ENCODE results near the gene HCN2.
A peak's percentile ranks its signal among the peaks of the same experiment; 100 is the strongest.

Gene HCN2

DNA sequence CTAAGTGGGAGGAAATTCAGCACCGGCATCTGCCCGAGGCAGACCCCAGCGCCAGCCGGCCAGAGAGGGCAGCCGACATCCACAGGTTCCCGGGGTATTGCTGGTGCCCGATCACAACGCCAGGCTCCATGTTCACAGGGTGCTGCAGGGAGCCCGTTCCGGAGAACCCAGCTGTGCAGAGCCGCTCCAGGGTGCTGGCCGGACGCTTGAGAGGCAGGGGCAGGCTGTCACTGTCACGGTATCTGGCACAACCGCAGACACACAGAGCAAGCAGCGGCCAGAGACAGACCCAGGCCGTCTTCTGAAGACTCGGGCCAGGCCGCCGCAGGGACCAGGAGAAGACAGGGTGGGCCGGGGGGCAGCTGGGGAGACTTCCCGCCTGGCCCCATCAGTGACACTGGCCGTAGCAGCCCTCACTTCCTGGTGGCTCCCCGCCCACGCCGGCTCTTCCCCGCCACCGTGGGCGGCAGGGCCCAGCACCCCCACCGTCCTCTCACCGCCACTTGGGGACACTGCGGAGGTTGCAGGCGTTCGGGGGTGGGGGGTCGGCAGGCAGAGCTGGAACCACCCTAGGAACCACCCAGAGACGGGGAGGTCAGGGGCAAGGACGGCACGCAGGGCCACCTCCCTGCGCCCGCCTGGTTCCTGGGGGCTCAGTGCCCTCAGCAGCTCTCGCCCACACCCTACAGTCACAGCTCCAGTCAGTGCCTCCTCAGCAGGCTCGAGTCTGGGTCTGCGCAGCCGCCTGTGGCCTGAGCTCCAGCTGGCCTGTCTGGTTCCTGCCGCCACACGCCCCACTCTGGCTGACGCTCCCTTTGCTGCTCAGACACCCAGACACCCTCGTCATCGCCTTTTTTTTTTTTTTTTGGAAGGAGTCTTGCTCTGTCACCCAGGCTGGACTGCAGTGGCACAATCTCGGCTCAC, 69.5 kb downstream of the HCN2 start:
- no peak for DNase-seq

- no peak for DNase-seq
Measured at GRCh38 chr19:660793-661426, 71.2 kb downstream of the HCN2 start.

DNA sequence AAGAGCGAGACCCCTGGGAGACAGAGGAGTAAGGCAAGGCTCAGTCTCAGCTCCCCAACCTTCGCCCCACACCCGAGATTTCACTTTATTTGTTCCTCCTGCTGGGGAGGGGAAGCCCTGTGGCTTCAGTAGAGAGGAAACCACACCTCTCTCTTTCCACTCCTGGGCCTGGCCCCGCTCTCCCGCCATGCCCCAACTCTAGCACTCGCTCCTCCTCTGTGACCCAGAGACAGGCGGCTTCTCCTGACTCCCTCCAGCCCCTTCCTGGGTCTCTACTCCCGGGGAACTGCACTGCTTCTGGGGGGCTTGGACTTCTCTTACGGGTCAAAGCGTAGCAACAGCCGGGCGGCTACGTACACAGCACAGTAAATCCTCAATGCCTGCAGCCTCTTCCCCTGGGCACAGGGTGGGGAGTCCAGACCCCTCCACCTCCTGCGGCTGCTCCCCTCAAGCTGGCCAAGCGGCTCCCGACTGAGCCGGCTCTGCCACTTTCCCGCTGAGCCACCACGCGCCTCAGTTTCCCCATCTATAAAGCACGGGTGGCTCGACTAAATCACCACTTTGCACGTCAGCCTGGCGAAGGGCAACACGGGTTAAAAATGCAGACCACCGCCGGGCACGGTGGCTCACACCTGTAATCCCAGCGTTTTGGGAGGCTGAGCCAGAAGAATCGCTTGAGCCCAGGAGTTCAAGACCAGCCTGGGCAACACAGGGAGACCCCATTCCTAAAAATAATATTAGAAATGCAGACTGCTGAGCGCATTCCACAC, 71.9 kb downstream of the HCN2 start:
- no peak for DNase-seq

- DNase-seq, result no peak
Measured at GRCh38 chr19:662207-662961, 72.7 kb downstream of the HCN2 start.

DNA sequence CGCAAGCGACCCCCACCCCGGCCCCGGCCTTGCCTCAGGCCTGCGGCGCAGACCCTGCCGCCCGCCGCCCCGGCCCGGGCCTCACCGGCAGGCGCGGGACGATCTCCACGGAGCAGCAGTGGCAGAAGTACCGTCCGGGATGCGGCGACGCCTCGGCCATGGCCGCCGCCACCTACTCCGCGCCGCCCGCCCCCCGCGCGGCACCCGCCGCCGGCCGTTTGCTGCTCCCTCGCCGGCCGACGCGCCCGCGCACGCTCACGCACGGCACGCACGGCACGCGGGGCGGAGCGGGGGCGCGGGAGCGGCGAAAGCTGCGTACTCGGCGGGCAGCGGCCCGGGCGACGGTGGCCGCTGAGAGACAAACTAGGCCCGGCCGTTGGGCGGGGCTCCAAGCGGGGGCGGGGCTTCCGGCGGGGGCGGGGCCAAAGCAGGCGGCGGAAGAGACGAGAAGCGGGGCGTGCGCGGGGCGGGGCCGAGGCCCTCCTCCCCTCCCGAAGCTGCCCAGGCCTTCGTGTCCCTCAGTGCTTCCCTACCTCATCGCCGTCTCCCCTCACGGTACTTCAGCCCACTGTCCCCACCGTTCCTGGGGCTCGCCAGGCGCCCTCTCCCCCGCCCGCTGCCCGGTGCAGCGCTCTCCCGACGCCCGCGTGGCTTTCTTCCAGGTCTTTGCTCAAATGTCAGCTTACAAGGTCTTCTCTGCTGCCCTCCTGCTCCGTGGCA, 73.4 kb downstream of the HCN2 start, which contains the start of gene RNF126:
Gene RNF126, minus strand, starts transcription at position 253 of the 720 bp plus-strand sequence. Its CDS starts 93 bp downstream, at position 160.
- peak; percentile 81 for DNase-seq

DNA sequence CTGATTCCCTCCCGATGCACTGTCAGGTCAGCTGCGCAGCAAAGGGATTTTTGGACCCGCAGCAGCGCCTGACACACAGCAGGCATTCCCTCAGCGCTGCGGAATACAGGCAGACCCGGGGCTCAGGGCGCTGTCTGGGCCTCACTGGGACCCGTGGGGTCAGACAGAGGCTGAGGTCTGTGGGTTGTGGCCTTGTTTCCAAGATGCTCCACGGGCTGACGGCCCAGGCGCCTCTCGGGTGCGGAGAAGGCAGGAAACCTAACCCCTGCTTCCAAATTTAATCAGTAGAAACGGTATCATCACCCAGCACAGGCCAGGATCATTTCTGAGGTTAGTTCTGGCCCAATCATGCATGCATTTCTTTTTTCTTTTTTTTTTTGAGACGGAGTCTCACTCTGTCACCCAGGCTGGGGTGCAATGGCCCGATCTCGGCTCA, 74.0 kb downstream of the HCN2 start:
- no peak for DNase-seq

- DNase-seq, result peak; percentile 67
Measured at GRCh38 chr19:664913-665443, 75.3 kb downstream of the HCN2 start.

All from NCI-H446 treated with DMSO at 0.1 percent for 48 hours (cell line).